HepG2 (cell line): ENCODE measurements around the gene RNF208. TPM values are rescaled to one million over a fixed set of nuclear protein-coding genes. Genes with fewer than 3 reads are reported as not detected.
A peak's percentile ranks its signal among the peaks of the same experiment; 100 is the strongest.

Source experiments
- ASH2L ChIP-seq: fragments of 300-600, 200-600 bp; sonication (generic); IDR thresholded peaks from 2 replicates; pipeline ENCODE4 v1.7.0; 2017; ENCODE audit warnings: low read depth, mild to moderate bottlenecking, moderate library complexity, mixed read lengths, low read length; ENCODE audit not compliant: insufficient read length
- CC2D1A ChIP-seq: sonication (generic); formaldehyde crosslinking; IDR thresholded peaks from 2 replicates; pipeline ENCODE4 v1.8.1; 2023; ENCODE audit warnings: mild to moderate bottlenecking, missing genetic modification reagents
- KDM6A ChIP-seq: IDR thresholded peaks from 2 replicates; pipeline ENCODE4 v1.6.1; 2016; ENCODE audit warnings: low read depth
- NR3C1 ChIP-seq: sonication (generic); formaldehyde crosslinking; IDR thresholded peaks from 2 replicates; pipeline ENCODE4 v1.4.0; 2020; ENCODE audit warnings: missing genetic modification reagents
- POGZ ChIP-seq: sonication (generic); formaldehyde crosslinking; IDR thresholded peaks from 2 replicates; pipeline ENCODE4 v1.4.0; 2020; ENCODE audit warnings: mild to moderate bottlenecking, missing genetic modification reagents
- REL ChIP-seq: sonication (generic); formaldehyde crosslinking; conservative IDR thresholded peaks from 2 replicates; pipeline ENCODE4 v1.8.0; 2022; ENCODE audit warnings: mild to moderate bottlenecking, missing genetic modification reagents, moderate library complexity
- SMC3 ChIP-seq: IDR thresholded peaks from 2 replicates; pipeline ENCODE4 v1.6.1; 2011; ENCODE audit warnings: low read length, improper control_type of control experiment
- SP4 ChIP-seq: sonication (generic); formaldehyde crosslinking; IDR thresholded peaks from 2 replicates; pipeline ENCODE4 v1.8.1; 2023; ENCODE audit warnings: mild to moderate bottlenecking, missing genetic modification reagents
- TBL1XR1 ChIP-seq: fragments of 150-350 bp; IDR thresholded peaks from 2 replicates; pipeline ENCODE4 v1.6.1; 2014; ENCODE audit warnings: borderline replicate concordance, low read length; ENCODE audit not compliant: partially characterized antibody
- TOPORS ChIP-seq: sonication (generic); formaldehyde crosslinking; IDR thresholded peaks from 2 replicates; pipeline ENCODE4 v1.8.0; 2023; ENCODE audit warnings: mild to moderate bottlenecking, missing genetic modification reagents
- ZNF136 ChIP-seq: sonication (generic); formaldehyde crosslinking; IDR thresholded peaks from 2 replicates; pipeline ENCODE4 v1.8.1; 2022; ENCODE audit warnings: low read depth, mild to moderate bottlenecking, moderate library complexity, missing genetic modification reagents
- ZNF234 ChIP-seq: sonication (generic); formaldehyde crosslinking; conservative IDR thresholded peaks from 2 replicates; pipeline ENCODE4 v1.5.1; 2020; ENCODE audit warnings: mild to moderate bottlenecking, missing genetic modification reagents
- ZNF24 ChIP-seq: fragments of 450-650 bp; IDR thresholded peaks from 2 replicates; pipeline ENCODE4 v1.6.1; 2017; ENCODE audit warnings: antibody characterized with exemption, mild to moderate bottlenecking
- ZNF264 ChIP-seq: sonication (generic); formaldehyde crosslinking; IDR thresholded peaks from 2 replicates; pipeline ENCODE4 v1.4.0; 2020; ENCODE audit warnings: missing genetic modification reagents
- ZNF282 ChIP-seq: fragments of 450-650 bp; IDR thresholded peaks from 2 replicates; pipeline ENCODE4 v1.6.1; 2018; ENCODE audit not compliant: partially characterized antibody
- ZNF382 ChIP-seq: sonication (generic); formaldehyde crosslinking; IDR thresholded peaks from 2 replicates; pipeline ENCODE4 v1.5.0; 2020; ENCODE audit warnings: missing genetic modification reagents, mild to moderate bottlenecking, borderline replicate concordance
- ZNF432 ChIP-seq: sonication (generic); formaldehyde crosslinking; IDR thresholded peaks from 2 replicates; pipeline ENCODE4 v1.5.0; 2020; ENCODE audit warnings: missing genetic modification reagents, mild to moderate bottlenecking, borderline replicate concordance
- ZNF572 ChIP-seq: sonication (generic); formaldehyde crosslinking; IDR thresholded peaks from 2 replicates; pipeline ENCODE4 v1.5.1; 2020; ENCODE audit warnings: mild to moderate bottlenecking, missing genetic modification reagents
- polyA plus RNA-seq, 8 experiments: library from polyadenylated mRNA; depleted of rRNA in 3 of 8; stranded (reverse) in 7 of 8; unstranded in 1 of 8; fragments of >200 nt; fragmentation: Illumina TruSeq in 4 of 8; extraction: Trizol in 4 of 8; gene quantifications; 2 replicates each; pipeline versions ENCODE4 v1.2.1 to v1.2.3, GENCODE V29; 2011 to 2016; ENCODE audit warnings: low read depth in 4 of 8, missing spikeins in 1 of 8, mixed read lengths in 1 of 8; ENCODE audit not compliant: insufficient read depth in 1 of 8
- total RNA-seq, 5 experiments: library from RNA; depleted of rRNA; stranded (reverse); fragments of >200 nt; fragmentation: Illumina TruSeq; extraction: Trizol; gene quantifications; 2 replicates each; pipeline ENCODE4 v1.2.3, GENCODE V29; 2016; ENCODE audit warnings: low read depth in 1 of 5
- TF ChIP-seq, protein P1 (sequence below): sonication (generic); formaldehyde crosslinking; IDR thresholded peaks from 2 replicates; pipeline ENCODE4 v1.4.0; 2020; ENCODE audit warnings: missing genetic modification reagents, borderline replicate concordance
- TF ChIP-seq, protein P2 (sequence below): sonication (generic); formaldehyde crosslinking; IDR thresholded peaks from 2 replicates; pipeline ENCODE4 v1.9.0; 2022; ENCODE audit warnings: missing genetic modification reagents, mild to moderate bottlenecking, borderline replicate concordance
- TF ChIP-seq, protein P3 (sequence below): sonication (generic); formaldehyde crosslinking; IDR thresholded peaks from 2 replicates; pipeline ENCODE4 v1.4.0; 2020; ENCODE audit warnings: missing genetic modification reagents

The RNF208 gene
- total and polyA plus RNA-seq, 2 of the 13 experiments (the other 11 are each of a cell fraction or from before 2014, with no cell fraction given): 1.6 to 2.1 TPM

DNA sequence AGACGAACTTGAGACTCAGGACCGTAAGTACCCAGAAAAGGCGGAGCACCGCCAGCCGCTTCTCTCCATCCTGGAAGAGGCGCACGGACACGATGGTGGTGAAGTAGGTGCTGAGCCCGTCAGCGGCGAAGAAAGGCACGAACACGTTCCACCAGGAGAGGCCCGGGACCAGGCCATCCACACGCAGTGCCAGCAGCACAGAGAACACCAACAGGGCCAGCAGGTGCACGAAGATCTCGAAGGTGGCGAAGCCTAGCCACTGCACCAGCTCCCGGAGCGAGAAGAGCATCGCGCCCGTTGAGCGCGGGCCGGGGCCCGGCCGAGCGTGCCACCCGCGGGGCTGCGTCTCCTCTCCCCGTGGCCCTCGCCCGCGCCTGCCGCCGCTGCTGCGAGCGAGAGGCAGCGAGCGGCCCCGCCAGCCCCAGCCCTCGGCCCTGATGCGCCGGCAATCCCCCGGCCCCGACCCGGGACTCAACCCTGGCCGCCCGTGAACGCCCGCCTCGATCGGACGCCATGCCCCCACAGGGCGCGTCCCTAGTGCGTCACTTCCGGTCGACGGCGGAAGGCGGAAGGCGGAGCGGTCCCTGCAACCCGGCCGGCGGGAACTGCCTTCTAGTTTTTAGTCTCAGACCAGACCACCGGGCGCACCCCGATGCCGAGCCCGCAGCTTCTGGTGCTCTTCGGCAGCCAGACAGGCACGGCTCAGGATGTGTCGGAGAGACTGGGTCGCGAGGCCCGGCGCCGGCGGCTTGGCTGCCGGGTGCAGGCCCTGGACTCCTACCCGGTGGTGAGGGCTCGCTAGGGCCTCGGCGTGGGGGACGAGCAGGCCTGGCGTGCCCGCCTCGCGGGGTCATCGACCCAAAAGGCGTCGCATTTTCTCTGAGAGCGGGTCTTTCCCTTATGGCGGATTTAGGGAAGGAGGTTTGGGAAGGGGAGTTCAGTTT is 16.6 kb downstream of the RNF208 start, which contains the start of the genes NDOR1 and TMEM203 (continued):
- TF ChIP-seq NR3C1 (CRISPR knock-in tag) (no peak), TOPORS (CRISPR knock-in tag) (no peak), ZNF264 (CRISPR knock-in tag) (no peak), SMC3 (no peak), REL (CRISPR knock-in tag) (no peak), ZNF234 (CRISPR knock-in tag) (0 out of 2 replicates have a peak, but pooled peaks have one; percentile 41), ZNF136 (CRISPR knock-in tag) (no peak), ZNF282 (no peak), CC2D1A (CRISPR knock-in tag) (no peak), ZNF24 (no peak), ASH2L (peak; percentile 70), POGZ (CRISPR knock-in tag) (peak; percentile 70), TBL1XR1 (no peak), SP4 (CRISPR knock-in tag) (peak; percentile 82), ZNF382 (no peak), ZNF432 (CRISPR knock-in tag) (no peak), ZNF572 (CRISPR knock-in tag) (no peak), KDM6A (CRISPR knock-in tag) (no peak)
- TF ChIP-seq, protein P1, sequence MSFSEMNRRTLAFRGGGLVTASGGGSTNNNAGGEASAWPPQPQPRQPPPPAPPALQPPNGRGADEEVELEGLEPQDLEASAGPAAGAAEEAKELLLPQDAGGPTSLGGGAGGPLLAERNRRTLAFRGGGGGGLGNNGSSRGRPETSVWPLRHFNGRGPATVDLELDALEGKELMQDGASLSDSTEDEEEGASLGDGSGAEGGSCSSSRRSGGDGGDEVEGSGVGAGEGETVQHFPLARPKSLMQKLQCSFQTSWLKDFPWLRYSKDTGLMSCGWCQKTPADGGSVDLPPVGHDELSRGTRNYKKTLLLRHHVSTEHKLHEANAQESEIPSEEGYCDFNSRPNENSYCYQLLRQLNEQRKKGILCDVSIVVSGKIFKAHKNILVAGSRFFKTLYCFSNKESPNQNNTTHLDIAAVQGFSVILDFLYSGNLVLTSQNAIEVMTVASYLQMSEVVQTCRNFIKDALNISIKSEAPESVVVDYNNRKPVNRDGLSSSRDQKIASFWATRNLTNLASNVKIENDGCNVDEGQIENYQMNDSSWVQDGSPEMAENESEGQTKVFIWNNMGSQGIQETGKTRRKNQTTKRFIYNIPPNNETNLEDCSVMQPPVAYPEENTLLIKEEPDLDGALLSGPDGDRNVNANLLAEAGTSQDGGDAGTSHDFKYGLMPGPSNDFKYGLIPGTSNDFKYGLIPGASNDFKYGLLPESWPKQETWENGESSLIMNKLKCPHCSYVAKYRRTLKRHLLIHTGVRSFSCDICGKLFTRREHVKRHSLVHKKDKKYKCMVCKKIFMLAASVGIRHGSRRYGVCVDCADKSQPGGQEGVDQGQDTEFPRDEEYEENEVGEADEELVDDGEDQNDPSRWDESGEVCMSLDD: no peak
- TF ChIP-seq, protein P2, sequence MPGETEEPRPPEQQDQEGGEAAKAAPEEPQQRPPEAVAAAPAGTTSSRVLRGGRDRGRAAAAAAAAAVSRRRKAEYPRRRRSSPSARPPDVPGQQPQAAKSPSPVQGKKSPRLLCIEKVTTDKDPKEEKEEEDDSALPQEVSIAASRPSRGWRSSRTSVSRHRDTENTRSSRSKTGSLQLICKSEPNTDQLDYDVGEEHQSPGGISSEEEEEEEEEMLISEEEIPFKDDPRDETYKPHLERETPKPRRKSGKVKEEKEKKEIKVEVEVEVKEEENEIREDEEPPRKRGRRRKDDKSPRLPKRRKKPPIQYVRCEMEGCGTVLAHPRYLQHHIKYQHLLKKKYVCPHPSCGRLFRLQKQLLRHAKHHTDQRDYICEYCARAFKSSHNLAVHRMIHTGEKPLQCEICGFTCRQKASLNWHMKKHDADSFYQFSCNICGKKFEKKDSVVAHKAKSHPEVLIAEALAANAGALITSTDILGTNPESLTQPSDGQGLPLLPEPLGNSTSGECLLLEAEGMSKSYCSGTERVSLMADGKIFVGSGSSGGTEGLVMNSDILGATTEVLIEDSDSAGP (CRISPR knock-in tag): peak; percentile 54; the same call in 1 of the 2 replicates
- TF ChIP-seq, protein P3, sequence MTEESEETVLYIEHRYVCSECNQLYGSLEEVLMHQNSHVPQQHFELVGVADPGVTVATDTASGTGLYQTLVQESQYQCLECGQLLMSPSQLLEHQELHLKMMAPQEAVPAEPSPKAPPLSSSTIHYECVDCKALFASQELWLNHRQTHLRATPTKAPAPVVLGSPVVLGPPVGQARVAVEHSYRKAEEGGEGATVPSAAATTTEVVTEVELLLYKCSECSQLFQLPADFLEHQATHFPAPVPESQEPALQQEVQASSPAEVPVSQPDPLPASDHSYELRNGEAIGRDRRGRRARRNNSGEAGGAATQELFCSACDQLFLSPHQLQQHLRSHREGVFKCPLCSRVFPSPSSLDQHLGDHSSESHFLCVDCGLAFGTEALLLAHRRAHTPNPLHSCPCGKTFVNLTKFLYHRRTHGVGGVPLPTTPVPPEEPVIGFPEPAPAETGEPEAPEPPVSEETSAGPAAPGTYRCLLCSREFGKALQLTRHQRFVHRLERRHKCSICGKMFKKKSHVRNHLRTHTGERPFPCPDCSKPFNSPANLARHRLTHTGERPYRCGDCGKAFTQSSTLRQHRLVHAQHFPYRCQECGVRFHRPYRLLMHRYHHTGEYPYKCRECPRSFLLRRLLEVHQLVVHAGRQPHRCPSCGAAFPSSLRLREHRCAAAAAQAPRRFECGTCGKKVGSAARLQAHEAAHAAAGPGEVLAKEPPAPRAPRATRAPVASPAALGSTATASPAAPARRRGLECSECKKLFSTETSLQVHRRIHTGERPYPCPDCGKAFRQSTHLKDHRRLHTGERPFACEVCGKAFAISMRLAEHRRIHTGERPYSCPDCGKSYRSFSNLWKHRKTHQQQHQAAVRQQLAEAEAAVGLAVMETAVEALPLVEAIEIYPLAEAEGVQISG (CRISPR knock-in tag): peak; percentile 94
